Neural cell (in vitro differentiated cells): ENCODE data around the gene GFER. TPM values are rescaled to one million over a fixed set of nuclear protein-coding genes. Genes with fewer than 3 reads are reported as not detected.

Experiments
- H2AFZ ChIP-seq: fragments of 200-600, 300-800 bp; sonication (generic), shearing (Covaris generic); 2 replicates; pipeline ENCODE4 v1.6.0; 2014; ENCODE audit warnings: low read depth, mild to moderate bottlenecking, antibody characterized with exemption, low read length, moderate library complexity
- H3F3A ChIP-seq: fragments of 200-600 bp; shearing (Covaris generic); 2 replicates; pipeline ENCODE4 v1.6.1; 2016; ENCODE audit warnings: mild to moderate bottlenecking, moderate library complexity, mixed read lengths, antibody characterized with exemption, low read length; ENCODE audit not compliant: insufficient read depth, poor library complexity, severe bottlenecking
- H3K27ac ChIP-seq: fragments of 200-600, 300-800 bp; sonication (generic), shearing (Covaris generic); 2 replicates; pipeline ENCODE4 v1.5.1; 2014; ENCODE audit warnings: mild to moderate bottlenecking, low read length, moderate library complexity
- H3K27me3 ChIP-seq: fragments of 300-800, 200-600 bp; sonication (generic), shearing (Covaris generic); 2 replicates; pipeline ENCODE4 v1.6.0; 2014; ENCODE audit warnings: mild to moderate bottlenecking, low read depth, low read length, moderate library complexity; ENCODE audit not compliant: insufficient read depth
- H3K36me3 ChIP-seq: fragments of 300-800, 200-600 bp; sonication (generic), shearing (Covaris generic); 2 replicates; pipeline ENCODE4 v1.5.1; 2014; ENCODE audit warnings: mild to moderate bottlenecking, antibody characterized with exemption, low read length, moderate library complexity; ENCODE audit not compliant: insufficient read depth
- H3K4me2 ChIP-seq: fragments of 300-800, 200-600 bp; sonication (generic), shearing (Covaris generic); 2 replicates; pipeline ENCODE4 v1.6.0; 2014; ENCODE audit warnings: mild to moderate bottlenecking, low read length
- H3K4me3 ChIP-seq: fragments of 300-800, 200-600 bp; sonication (generic), shearing (Covaris generic); 2 replicates; pipeline ENCODE4 v1.5.1; 2014; ENCODE audit warnings: mild to moderate bottlenecking, low read length, moderate library complexity
- H3K79me2 ChIP-seq: fragments of 200-600 bp; shearing (Covaris generic); replicated peaks from 2 replicates; pipeline ENCODE4 v1.6.0; 2014; ENCODE audit warnings: mild to moderate bottlenecking, low read length, moderate library complexity; ENCODE audit not compliant: insufficient read depth
- H3K9ac ChIP-seq: fragments of 300-800, 200-600 bp; sonication (generic), shearing (Covaris generic); 2 replicates; pipeline ENCODE4 v1.6.1; 2016; ENCODE audit warnings: mild to moderate bottlenecking, low read length, mixed read lengths
- H3K9me2 ChIP-seq: fragments of 200-600 bp; shearing (Covaris generic); 2 replicates; pipeline ENCODE4 v1.6.1; 2016; ENCODE audit warnings: mild to moderate bottlenecking, low read length, mixed read lengths; ENCODE audit not compliant: insufficient read depth
- H3K9me3 ChIP-seq: fragments of 200-600, 300-800 bp; sonication (generic), shearing (Covaris generic); 2 replicates; pipeline ENCODE4 v1.6.1; 2016; ENCODE audit warnings: mild to moderate bottlenecking, mixed run types, low read length, moderate library complexity, mixed read lengths
- H4K20me1 ChIP-seq: fragments of 200-600 bp; shearing (Covaris generic); 2 replicates; pipeline ENCODE4 v1.6.1; 2016; ENCODE audit warnings: mild to moderate bottlenecking, mixed run types; ENCODE audit not compliant: insufficient read depth
- EP300 ChIP-seq: fragments of 450-650 bp; conservative IDR thresholded peaks from 2 replicates; pipeline ENCODE4 v1.6.1; 2014; ENCODE audit warnings: antibody characterized with exemption, mild to moderate bottlenecking, moderate library complexity; ENCODE audit not compliant: poor library complexity, severe bottlenecking
- EZH2 ChIP-seq: fragments of 200-600, 300-800 bp; shearing (Covaris generic), sonication (generic); IDR thresholded peaks from 2 replicates; pipeline ENCODE4 v1.6.1; 2014; ENCODE audit warnings: antibody characterized with exemption, low read length, borderline replicate concordance, mild to moderate bottlenecking; ENCODE audit not compliant: insufficient read depth, poor library complexity, severe bottlenecking
- MXI1 ChIP-seq: fragments of 450-650 bp; conservative IDR thresholded peaks from 2 replicates; pipeline ENCODE4 v1.6.1; 2014; ENCODE audit warnings: antibody characterized with exemption, mild to moderate bottlenecking; ENCODE audit not compliant: poor library complexity, severe bottlenecking
- POLR2AphosphoS5 ChIP-seq: IDR thresholded peaks from 2 replicates; pipeline ENCODE4 v1.6.1; 2012
- RAD21 ChIP-seq: fragments of 450-650 bp; conservative IDR thresholded peaks from 2 replicates; pipeline ENCODE4 v1.6.1; 2014; ENCODE audit warnings: antibody characterized with exemption, mild to moderate bottlenecking, moderate library complexity
- SMC3 ChIP-seq: fragments of 450-650 bp; conservative IDR thresholded peaks from 2 replicates; pipeline ENCODE4 v1.6.1; 2014; ENCODE audit warnings: antibody characterized with exemption, mild to moderate bottlenecking, moderate library complexity; ENCODE audit not compliant: poor library complexity
- TAF1 ChIP-seq: IDR thresholded peaks from 2 replicates; pipeline ENCODE4 v1.6.1; 2012; ENCODE audit warnings: low read depth
- polyA plus RNA-seq: library from polyadenylated mRNA; depleted of rRNA; stranded (reverse); fragments of >200 nt; gene quantifications from 2 replicates; pipeline ENCODE4 v1.2.3, GENCODE V29; 2014
- TF ChIP-seq, protein P1 (sequence below): IDR thresholded peaks from 2 replicates; pipeline ENCODE4 v1.6.1; 2012; ENCODE audit warnings: borderline replicate concordance
- TF ChIP-seq, protein P2 (sequence below): fragments of 450-650 bp; IDR thresholded peaks from 2 replicates; pipeline ENCODE4 v1.5.1; 2014; ENCODE audit warnings: antibody characterized with exemption, mild to moderate bottlenecking, moderate library complexity; ENCODE audit not compliant: poor library complexity, severe bottlenecking

GFER gene
- polyA plus RNA-seq, 1 donor from 2014 or later = 37.8 TPM

DNA sequence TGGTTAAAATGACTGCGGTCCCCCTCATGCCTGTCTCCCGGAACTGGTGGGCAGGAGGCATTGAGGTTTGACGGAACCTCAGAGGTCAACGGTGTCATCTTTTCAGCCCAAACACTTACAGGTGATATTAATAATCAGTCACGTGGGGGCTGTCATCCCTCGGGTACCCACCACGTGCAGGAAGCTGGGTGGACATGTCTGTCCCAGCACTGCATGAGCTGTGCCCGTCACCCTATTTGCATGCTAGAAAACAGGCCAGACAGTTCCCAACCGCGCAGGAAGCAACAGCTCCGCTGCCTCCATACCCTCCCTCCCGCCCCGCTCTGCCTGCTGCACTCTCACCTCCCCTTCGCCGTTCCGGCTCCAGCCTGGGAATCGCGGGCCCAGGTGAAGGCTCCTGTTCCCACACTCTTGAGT is 7.2 kb downstream of the GFER start:
- H3K4me2 ChIP-seq = peak overlapping the region; percentile 77
- H3F3A ChIP-seq = no peaks in the 10 kb centered on the region
- TF ChIP-seq, protein P1, sequence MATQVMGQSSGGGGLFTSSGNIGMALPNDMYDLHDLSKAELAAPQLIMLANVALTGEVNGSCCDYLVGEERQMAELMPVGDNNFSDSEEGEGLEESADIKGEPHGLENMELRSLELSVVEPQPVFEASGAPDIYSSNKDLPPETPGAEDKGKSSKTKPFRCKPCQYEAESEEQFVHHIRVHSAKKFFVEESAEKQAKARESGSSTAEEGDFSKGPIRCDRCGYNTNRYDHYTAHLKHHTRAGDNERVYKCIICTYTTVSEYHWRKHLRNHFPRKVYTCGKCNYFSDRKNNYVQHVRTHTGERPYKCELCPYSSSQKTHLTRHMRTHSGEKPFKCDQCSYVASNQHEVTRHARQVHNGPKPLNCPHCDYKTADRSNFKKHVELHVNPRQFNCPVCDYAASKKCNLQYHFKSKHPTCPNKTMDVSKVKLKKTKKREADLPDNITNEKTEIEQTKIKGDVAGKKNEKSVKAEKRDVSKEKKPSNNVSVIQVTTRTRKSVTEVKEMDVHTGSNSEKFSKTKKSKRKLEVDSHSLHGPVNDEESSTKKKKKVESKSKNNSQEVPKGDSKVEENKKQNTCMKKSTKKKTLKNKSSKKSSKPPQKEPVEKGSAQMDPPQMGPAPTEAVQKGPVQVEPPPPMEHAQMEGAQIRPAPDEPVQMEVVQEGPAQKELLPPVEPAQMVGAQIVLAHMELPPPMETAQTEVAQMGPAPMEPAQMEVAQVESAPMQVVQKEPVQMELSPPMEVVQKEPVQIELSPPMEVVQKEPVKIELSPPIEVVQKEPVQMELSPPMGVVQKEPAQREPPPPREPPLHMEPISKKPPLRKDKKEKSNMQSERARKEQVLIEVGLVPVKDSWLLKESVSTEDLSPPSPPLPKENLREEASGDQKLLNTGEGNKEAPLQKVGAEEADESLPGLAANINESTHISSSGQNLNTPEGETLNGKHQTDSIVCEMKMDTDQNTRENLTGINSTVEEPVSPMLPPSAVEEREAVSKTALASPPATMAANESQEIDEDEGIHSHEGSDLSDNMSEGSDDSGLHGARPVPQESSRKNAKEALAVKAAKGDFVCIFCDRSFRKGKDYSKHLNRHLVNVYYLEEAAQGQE = no peak
- TF ChIP-seq POLR2AphosphoS5 (no peak), EP300 (no peak), SMC3 (no peak), EZH2 (no peak), RAD21 (no peak), MXI1 (no peak), TAF1 (no peak)
- TF ChIP-seq, protein P2, sequence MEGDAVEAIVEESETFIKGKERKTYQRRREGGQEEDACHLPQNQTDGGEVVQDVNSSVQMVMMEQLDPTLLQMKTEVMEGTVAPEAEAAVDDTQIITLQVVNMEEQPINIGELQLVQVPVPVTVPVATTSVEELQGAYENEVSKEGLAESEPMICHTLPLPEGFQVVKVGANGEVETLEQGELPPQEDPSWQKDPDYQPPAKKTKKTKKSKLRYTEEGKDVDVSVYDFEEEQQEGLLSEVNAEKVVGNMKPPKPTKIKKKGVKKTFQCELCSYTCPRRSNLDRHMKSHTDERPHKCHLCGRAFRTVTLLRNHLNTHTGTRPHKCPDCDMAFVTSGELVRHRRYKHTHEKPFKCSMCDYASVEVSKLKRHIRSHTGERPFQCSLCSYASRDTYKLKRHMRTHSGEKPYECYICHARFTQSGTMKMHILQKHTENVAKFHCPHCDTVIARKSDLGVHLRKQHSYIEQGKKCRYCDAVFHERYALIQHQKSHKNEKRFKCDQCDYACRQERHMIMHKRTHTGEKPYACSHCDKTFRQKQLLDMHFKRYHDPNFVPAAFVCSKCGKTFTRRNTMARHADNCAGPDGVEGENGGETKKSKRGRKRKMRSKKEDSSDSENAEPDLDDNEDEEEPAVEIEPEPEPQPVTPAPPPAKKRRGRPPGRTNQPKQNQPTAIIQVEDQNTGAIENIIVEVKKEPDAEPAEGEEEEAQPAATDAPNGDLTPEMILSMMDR = no peak
- H3K27me3 ChIP-seq = peaks cover 21% of the 10 kb centered on the region
- no peaks in the 10 kb centered on the region for H3K36me3 ChIP-seq
- no peak overlapping the region for H3K27ac ChIP-seq
- H4K20me1 ChIP-seq = no peaks in the 10 kb centered on the region
- no peak overlapping the region for H2AFZ ChIP-seq
- H3K79me2 ChIP-seq = no peaks in the 10 kb centered on the region
- H3K9me2 ChIP-seq = no peaks in the 10 kb centered on the region
- peak overlapping the region; percentile 88 for H3K4me3 ChIP-seq
- H3K9ac ChIP-seq = peak overlapping the region; percentile 80
- H3K9me3 ChIP-seq = no peaks in the 10 kb centered on the region

DNA sequence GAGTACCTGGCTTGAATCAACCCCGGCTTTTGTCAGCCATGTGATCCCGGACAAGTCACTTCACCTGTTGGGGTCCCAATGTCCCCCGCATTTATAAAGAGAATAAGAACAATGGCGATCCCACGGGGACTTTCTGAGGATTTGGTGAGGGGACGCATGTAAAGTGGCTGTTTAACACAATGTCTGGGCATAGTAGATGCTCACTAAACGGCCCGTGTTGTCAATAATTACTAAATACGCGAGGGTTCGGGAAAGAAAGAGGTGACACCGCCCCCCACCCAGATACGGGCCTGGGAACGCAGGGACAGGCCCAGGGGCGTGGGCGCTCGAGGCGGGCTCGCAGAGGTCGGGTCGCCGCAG is 7.6 kb downstream of the GFER start:
- H3K9ac ChIP-seq = no peak overlapping the region
- no peaks in the 10 kb centered on the region for H4K20me1 ChIP-seq
- TF ChIP-seq, protein P1 = no peak
- no peak for TF ChIP-seq SMC3
- TF ChIP-seq EZH2 = no peak
- no peak for TF ChIP-seq POLR2AphosphoS5
- TF ChIP-seq MXI1 = no peak
- no peak for TF ChIP-seq EP300
- TF ChIP-seq, protein P2 = no peak
- TF ChIP-seq TAF1 = no peak
- TF ChIP-seq RAD21 = no peak
- H3K4me2 ChIP-seq = no peak overlapping the region
- no peaks in the 10 kb centered on the region for H3K36me3 ChIP-seq
- no peak overlapping the region for H2AFZ ChIP-seq
- peak overlapping the region; percentile 88 for H3K4me3 ChIP-seq
- no peaks in the 10 kb centered on the region for H3F3A ChIP-seq
- H3K27me3 ChIP-seq = peaks cover 21% of the 10 kb centered on the region
- H3K9me2 ChIP-seq = no peaks in the 10 kb centered on the region
- no peaks in the 10 kb centered on the region for H3K9me3 ChIP-seq
- H3K27ac ChIP-seq = no peak overlapping the region
- no peaks in the 10 kb centered on the region for H3K79me2 ChIP-seq
